ENCODE data around the gene SMURF1.

Gene SMURF1

DNA sequence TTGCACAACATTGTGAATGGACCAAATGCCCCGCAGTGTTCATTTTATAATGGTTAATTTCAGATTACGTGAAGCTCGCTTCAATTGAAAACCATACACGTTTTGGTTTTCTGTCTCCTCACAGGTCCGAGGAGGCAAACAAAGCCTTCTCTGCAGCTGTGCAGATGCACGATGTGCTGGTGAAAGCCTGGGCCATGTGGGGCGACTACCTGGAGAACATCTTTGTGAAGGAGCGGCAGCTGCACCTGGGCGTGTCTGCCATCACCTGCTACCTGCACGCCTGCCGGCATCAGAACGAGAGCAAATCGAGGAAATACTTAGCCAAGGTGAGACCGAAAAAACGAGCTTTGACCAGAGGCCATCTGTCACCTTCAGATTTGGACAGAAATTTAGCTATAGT, 155.3 kb downstream of the SMURF1 start:
- DNase-seq (ENCODE audit: low read depth), result no peak

DNA sequence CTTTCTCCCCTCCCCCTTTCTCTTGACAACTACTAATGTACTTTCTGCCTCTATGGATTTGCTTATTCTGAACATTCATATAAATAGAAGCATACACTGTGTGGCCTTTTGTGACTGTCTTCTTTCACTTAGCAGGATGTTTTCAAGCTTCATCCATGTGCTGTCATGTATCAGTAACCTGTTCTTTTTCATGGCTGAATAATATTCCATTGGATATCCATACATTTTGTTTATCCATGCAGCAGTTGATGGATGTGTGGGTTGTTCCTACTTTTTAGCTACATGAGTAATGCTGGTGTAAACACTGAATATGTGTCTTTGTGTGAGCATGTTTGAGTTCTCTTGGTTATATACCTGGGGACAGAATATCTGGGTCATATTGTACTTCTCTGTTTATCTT, 158.0 kb downstream of the SMURF1 start:
- DNase-seq (ENCODE audit: low read depth), result no peak

DNA sequence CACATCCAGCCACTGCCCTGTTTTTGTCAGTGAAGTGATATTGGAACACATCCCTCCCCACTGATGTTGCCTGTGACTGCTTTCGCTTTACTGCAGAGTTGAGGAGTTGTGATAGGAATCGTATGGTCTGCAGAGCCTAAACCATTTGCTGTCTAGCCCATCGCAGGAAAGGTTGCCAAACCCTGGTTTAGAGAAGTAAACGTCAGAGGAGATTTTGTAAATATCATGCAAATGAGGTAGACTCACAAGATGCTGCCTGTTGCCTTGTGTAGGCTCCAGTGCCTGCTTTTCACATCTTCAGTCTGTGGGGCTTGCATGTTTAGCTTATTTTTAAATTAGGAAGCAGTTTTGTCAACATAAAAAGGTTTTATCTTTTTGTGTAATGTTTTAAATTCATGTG, 158.5 kb downstream of the SMURF1 start:
- no peak for DNase-seq (ENCODE audit: low read depth)

DNA sequence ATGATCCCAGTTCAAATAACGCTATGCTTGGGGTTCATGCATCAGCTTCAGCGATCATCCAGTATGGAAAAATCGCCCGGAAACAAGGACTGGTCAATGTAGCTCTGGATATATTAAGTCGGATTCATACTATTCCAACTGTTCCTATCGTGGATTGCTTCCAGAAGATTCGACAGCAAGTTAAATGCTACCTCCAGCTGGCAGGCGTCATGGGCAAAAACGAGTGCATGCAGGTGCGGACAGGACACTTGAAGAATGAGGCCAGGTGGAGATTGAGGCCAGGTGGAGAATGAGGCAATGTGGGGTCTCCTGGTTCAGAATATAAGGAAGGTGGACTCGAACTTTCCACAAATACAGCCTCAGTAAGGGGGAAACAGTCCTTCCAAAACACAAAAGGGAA, 159.8 kb downstream of the SMURF1 start:
- no peak for DNase-seq (ENCODE audit: low read depth)

DNA sequence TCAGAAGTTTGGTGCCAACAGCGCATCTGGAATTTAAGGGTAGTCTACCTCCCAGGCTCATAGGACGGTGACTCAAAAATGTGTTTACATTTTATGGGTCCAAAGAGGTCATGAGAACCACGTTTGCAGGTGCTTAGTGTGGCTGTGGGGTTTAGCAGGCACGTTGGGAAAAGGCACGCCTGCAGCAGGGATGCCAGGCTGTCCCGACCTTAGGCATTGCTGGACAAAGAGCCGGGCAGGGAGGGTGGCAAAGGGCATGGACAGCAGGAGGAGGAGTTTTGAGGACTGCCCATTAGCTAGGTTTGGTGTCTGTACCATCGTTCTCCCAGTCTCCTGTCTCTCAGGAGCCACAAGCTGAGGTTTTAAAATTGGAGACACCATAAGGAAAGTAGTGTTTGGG, 161.2 kb downstream of the SMURF1 start:
- DNase-seq (ENCODE audit: low read depth), result no peak

DNA sequence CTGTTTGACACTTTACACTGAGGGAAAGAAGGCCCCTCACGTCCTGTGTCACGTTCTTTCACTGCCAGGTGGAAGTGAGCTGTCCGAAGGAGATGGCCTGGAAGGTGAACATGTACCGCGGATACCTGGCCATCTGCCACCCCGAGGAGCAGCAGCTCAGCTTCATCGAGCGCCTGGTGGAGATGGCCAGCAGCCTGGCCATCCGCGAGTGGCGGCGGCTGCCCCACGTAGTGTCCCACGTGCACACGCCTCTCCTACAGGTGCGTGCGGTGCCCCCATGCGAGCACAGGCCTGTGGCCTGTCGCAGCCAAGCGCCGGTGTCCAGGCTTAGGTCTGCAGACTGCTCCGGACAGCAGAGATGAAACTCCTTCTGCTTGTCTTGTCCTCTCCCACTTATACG, 162.2 kb downstream of the SMURF1 start:
- no peak for DNase-seq (ENCODE audit: low read depth)

DNA sequence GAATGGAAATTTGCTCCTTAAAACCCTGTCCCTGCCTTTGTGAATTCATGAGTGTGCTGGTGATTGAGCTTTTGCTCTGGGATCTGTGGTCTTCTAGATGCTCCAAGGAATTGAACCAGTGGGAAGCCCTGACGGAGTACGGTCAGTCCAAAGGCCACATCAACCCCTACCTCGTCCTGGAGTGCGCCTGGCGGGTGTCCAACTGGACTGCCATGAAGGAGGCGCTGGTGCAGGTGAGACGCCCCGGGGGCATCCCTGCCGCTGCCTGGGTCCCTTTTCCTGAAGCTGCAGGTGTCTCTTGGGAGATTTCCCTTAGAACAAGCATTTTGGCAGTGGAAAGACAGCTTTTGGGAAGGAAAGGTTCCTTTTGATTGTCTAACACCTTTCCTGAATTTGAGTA, 165.2 kb downstream of the SMURF1 start:
- no peak for DNase-seq (ENCODE audit: low read depth)

Data from GM04504 (cell line).